RCC 7860 (cell line): ENCODE data around the gene INMT.
A peak's percentile ranks its signal among the peaks of the same experiment; 100 is the strongest.

Experiments
- DNase-seq: peaks from one replicate; pipeline ENCODE4 v3.0.0-alpha.2; 2015; ENCODE audit warnings: low spot score
- FAIRE-seq: peaks from 2 replicates; lab custom pipeline; 2012; peaks lifted over from hg19 to GRCh38; lab: Jason Lieb, UNC

The INMT gene

GRCh38 chr7:30779574-30779973 lies 27.6 kb downstream of the INMT start:
- DNase-seq (no peak), FAIRE-seq (no peak)

DNA sequence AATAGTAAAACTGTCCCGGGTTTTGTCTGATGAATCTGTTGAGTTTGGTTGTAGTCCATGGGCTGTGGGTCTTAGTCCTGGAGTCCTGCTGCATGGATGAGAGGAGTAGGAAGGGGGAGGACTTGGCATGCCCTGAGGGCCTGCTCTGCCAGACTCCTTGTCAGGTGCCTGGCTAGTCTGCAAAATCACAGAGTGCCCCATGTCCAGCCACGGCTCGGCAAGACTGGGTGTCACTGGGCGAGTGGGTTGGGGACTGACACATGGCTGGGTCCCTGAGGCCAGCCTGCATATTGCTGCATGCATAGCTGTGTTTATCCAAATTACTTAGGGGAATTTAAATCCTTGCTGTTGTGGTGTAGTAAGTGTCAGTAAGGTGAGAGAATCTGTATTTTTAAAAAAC lies 29.0 kb downstream of the INMT start:
- no peak for DNase-seq
- FAIRE-seq = no peak

DNA sequence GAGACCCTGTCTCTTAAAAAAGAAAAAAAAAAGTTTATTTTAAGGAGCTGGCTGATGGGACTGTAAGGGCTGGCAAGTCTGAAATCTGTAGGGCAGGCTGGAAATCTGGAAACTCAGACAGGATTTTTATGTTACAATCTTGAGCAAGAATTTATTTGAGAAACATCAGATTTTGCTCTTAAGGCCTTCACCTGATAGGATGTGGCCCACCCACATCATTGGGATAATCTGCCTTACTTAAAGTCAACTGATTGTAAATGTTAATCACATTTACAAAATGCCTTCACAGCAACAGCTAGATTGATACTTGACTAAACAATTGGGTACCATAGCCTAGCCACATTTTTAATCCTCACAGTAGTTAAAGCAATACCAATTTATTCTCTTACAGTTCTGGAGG lies 30.8 kb downstream of the INMT start:
- FAIRE-seq = no peak
- no peak for DNase-seq

DNA sequence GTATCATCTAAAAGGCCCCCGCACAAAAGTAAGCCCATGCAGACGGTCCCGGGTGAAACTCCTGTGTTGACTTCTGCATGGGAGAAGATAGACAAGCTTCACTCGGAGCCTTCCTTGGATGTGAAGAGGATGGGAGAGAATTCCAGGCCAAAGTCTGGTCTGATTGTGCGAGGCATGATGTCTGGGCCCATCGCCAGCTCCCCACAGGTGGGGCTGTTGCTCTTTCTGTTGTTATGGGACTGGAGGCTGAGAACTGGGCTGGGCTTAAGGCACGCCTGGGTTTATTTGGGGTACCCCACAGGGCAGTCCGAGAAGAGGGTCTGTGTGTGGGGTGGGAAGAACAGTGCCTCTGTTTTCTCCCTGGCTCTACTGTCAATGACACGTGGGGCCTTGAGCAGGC lies 33.9 kb downstream of the INMT start:
- FAIRE-seq = no peak
- no peak for DNase-seq

GRCh38 chr7:30787486-30787885 lies 35.6 kb downstream of the INMT start:
- DNase-seq (no peak), FAIRE-seq (no peak)

- DNase-seq = peak; percentile 45
- no peak for FAIRE-seq
These were observed 36.9 kb downstream of the INMT start for GRCh38 chr7:30788640-30789333.

- DNase-seq (peak; percentile 73), FAIRE-seq (peak; percentile 78)
These were observed 37.4 kb downstream of the INMT start for GRCh38 chr7:30789334-30789711.

GRCh38 chr7:30790356-30790755 lies 38.4 kb downstream of the INMT start:
- no peak for FAIRE-seq
- no peak for DNase-seq

GRCh38 chr7:30791114-30791513 lies 39.2 kb downstream of the INMT start:
- no peak for DNase-seq
- no peak for FAIRE-seq

DNA sequence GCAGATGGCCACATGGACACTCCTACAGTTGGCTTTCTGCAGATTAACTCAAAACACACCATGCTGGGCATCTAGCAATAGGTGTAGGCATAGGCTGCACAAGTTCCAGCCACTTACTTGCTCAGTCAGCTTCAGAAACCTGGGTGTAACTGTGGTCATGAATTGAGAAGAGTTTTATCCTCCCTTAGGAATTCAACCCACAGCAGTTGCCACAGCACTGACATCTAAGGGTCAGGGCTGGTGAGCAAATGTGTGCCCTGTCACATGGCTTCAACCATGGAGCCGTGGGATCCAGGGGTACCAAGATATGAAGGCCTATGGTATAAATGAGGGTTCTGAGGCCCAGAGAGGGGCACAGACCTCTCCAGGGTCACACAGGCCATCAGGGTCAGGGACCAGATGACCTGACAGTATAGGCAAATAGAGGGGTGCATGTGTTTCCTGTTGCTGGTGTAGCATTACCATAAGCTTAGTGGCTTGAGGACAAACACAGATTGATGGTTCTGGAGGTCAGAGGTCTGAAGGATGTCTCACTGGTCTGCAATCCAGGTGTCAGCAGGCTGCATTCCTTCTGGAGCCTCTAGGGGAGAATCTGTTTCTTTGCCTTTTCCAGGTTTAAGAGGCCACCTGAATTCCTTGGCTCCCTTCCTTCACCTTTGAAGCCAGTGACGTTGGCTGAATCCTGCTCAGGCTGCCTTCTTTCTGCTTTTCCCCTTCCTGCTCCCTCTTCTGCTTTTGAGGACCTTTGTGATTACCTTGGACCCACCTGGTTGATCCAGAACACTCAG lies 43.4 kb downstream of the INMT start:
- no peak for DNase-seq
- FAIRE-seq = no peak

DNA sequence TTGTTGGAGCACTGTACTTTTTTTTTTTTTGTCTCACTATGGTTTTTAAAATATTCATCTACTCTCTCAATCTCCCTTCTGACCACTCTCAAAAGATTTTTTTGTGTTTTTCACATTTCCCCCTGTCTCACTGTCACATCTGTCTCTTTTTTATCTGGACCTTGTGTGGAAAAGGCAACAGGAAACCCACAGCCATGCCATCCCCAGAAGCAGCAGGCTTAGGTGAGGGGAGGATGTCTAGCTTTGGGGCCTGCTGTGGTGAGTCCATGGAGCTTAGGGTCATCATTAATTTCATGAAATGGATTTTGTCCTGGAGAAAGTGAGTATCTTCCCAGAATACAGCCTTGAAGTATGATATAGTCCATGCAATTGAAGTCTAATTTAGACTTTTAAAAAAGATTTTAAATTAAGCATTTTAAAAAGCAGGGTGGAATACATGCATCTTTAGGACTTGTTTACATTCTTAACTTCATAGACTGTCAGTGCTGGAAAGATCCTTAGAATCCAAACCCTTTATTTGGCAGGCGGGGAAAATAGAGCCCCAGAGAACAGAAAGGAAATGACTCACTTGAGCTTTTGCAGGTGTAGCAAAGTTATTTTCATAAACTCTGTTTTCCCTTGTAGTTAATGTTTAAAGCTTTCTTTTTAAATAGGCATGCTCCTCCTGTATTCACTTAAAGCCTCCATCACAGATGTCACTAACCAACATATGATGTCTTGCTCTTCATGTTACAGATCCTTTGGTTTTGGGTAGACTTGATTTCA lies 44.4 kb downstream of the INMT start:
- DNase-seq (no peak), FAIRE-seq (peak; percentile 62)

DNA sequence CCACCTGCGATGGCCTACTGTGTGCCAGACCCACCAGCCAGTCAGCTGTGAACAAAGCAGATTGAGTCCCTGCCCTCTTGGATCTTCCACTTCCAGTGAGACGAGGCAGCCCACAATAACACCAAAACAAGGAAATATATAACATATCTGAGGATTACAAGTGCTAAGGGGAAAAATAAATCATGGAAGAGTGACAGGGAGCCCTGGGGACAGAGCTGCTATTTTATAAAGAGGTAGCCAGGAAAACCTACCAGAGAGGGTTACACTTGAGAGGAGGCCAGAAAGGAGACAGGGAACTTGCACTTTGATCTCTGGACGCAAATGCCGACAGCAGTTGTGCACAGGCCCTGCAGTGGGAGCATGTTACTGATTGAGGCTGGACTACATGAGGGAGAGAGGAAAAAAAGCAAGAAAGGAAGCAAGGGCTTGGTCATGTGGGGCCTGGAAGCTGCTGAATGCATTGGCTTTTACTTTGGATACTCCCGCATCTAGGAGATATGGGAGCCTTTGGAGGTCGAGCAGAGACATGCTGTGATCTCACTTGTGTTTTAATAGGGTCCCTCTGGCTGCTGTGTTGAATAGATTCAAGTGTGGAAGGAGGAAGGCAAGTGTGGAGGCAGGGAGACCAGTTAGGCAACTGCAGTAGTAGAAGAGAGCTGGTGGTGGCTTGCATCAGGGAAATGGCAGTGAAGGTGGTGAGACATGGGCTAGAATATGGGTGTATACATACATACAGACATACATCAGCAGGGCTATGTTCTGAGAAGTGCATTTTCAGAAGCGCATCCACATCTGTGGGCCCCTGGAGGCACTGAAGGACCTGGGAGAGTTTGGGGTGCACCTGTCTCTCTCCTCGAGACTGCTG lies 45.5 kb downstream of the INMT start:
- FAIRE-seq = no peak

GRCh38 chr7:30799206-30799975 lies 47.5 kb downstream of the INMT start:
- no peak for FAIRE-seq
- DNase-seq = peak; percentile 63

More for the DNA sequence above, 45.5 kb downstream of the INMT start:
- DNase-seq = no peak

DNA sequence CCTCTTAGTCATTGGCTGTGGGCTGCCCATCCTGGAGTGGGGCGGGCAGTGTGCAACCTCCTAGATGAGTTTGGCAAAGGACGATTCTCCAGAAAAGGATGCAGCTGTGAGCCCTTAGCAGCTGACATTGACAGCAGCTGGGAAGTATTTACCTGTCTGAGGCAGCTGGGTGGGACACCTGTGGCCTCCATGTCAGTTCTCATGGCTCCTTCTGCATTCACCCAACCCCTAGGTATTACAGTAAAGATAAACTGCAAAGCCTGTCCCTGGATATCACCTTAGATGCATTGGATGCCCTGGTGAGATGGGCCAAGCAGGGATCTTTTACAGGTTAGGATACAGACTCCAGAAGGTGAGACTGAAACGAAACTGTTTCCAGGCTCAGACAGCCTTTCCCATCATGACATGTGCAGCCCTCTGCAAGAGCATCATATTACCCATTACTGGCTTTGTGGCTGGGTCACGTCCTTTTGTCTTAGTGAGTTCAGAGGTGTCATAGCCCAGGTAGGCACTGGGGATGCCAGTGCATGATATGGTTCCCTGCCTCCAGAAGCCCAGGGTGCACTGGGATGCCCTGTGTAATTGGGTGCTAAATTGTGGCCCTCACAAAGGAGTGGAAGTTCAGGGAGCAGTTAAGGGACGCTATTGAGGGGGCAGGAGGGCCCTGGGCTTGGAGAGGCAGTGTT lies 48.2 kb downstream of the INMT start:
- no peak for DNase-seq
- no peak for FAIRE-seq

- no peak for FAIRE-seq
- peak; percentile 34 for DNase-seq
These were observed 48.9 kb downstream of the INMT start for GRCh38 chr7:30800785-30801252.

GRCh38 chr7:30802812-30803211 lies 50.9 kb downstream of the INMT start:
- FAIRE-seq = no peak
- DNase-seq = no peak

DNA sequence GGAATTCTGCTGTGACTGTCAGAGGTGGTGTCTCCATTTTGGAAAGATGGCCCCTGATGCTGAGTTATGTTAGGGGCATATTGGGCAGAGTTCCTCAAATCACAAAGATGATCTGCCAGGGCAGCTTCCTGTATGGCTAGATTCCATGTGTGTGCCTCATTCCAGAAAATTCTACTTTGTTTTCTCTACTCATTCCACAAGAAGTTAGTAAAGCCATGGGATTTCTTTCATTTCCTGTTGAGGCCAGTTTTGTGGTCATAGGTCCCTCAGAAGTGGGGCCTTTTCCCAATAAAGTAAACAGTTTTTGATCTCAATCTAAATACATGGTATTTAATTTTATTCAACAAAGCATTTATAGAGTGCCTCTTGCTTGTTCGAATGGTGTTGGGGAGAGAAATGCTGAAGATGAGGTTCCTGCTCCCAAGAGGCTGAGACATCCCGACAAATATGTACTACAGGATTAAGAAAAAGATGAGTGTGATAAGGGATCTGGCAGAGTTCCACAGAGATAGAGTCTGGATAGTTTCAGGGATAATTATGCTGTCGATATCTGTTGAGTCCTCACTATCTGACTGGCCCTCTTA lies 52.2 kb downstream of the INMT start:
- DNase-seq (peak; percentile 23), FAIRE-seq (no peak)

GRCh38 chr7:30805081-30805691 lies 53.3 kb downstream of the INMT start:
- FAIRE-seq (no peak), DNase-seq (no peak)

GRCh38 chr7:30805931-30806330 lies 54.0 kb downstream of the INMT start:
- no peak for DNase-seq

More at GRCh38 chr7:30805931-30806330, 54.0 kb downstream of the INMT start:
- no peak for FAIRE-seq
